Stimulated activated CD4-positive, alpha-beta T cell treated with anti-CD3 and anti-CD28 coated beads, Interleukin-12 subunit alpha, Interleukin-12 subunit beta, amount 100 ng/mL, for 24 hours (primary cell): ENCODE results near the gene GOT2.
A peak's percentile ranks its signal among the peaks of the same experiment; 100 is the strongest.
"Not testable (repeated sequence)": the region's sequence is repeated elsewhere in the genome, so short reads cannot be mapped to it uniquely, and the experiment has no call there.

Source experiments
- DNase-seq, 2 experiments: peaks; one replicate each; pipeline ENCODE4 v3.0.0-alpha.2; 2020; ENCODE audit warnings: low read depth in 2 of 2

GOT2 gene

GRCh38 chr16:58717994-58718393, 16.1 kb downstream of the GOT2 start:
- DNase-seq = no peak

GRCh38 chr16:58716468-58716867, 17.6 kb downstream of the GOT2 start:
- no peak for DNase-seq

GRCh38 chr16:58713742-58714141, 20.4 kb downstream of the GOT2 start:
- DNase-seq = no peak

- DNase-seq = no peak
Measured at GRCh38 chr16:58709333-58709732, 24.8 kb downstream of the GOT2 start.

- no peak for DNase-seq
Measured at GRCh38 chr16:58699151-58699550, 35.0 kb downstream of the GOT2 start.

- DNase-seq = no peak
Measured at GRCh38 chr16:58695368-58695767, 38.7 kb downstream of the GOT2 start.

GRCh38 chr16:58692450-58692849, 41.7 kb downstream of the GOT2 start:
- no peak for DNase-seq

GRCh38 chr16:58686985-58687706, 47.0 kb downstream of the GOT2 start:
- not testable (repeated sequence) for DNase-seq

GRCh38 chr16:58685084-58685449, 49.0 kb downstream of the GOT2 start:
- DNase-seq = no peak

GRCh38 chr16:58684354-58685083, 49.6 kb downstream of the GOT2 start, which contains the start of gene SLC38A7:
SLC38A7 (minus strand) TSS chr16:58684770; CDS start chr16:58680126, 4,644 bp downstream.
- DNase-seq = peak; percentile 56 to 75

GRCh38 chr16:58684001-58684353, 50.1 kb downstream of the GOT2 start:
- no peak for DNase-seq

- DNase-seq = no peak
Measured at GRCh38 chr16:58679763-58680162, 54.4 kb downstream of the GOT2 start.

GRCh38 chr16:58678716-58679115, 55.4 kb downstream of the GOT2 start:
- no peak for DNase-seq

GRCh38 chr16:58678269-58678668, 55.8 kb downstream of the GOT2 start:
- DNase-seq = no peak

GRCh38 chr16:58670946-58671583, 63.1 kb downstream of the GOT2 start:
- no peak for DNase-seq

GRCh38 chr16:58670177-58670576, 63.9 kb downstream of the GOT2 start:
- no peak for DNase-seq

- DNase-seq = no peak
Measured at GRCh38 chr16:58665200-58665599, 68.9 kb downstream of the GOT2 start.

- DNase-seq = no peak
Measured at GRCh38 chr16:58661199-58661830, 72.8 kb downstream of the GOT2 start.

GRCh38 chr16:58659911-58660310, 74.2 kb downstream of the GOT2 start:
- DNase-seq = not testable (repeated sequence)

- DNase-seq = no peak
Measured at GRCh38 chr16:58658796-58659211, 75.3 kb downstream of the GOT2 start.
